Measurements from ENCODE around the gene RBMS3.

Gene RBMS3

GRCh38 chr3:29922992-29923746 is 642.3 kb downstream of the RBMS3 start:
- no peak for DNase-seq

DNA sequence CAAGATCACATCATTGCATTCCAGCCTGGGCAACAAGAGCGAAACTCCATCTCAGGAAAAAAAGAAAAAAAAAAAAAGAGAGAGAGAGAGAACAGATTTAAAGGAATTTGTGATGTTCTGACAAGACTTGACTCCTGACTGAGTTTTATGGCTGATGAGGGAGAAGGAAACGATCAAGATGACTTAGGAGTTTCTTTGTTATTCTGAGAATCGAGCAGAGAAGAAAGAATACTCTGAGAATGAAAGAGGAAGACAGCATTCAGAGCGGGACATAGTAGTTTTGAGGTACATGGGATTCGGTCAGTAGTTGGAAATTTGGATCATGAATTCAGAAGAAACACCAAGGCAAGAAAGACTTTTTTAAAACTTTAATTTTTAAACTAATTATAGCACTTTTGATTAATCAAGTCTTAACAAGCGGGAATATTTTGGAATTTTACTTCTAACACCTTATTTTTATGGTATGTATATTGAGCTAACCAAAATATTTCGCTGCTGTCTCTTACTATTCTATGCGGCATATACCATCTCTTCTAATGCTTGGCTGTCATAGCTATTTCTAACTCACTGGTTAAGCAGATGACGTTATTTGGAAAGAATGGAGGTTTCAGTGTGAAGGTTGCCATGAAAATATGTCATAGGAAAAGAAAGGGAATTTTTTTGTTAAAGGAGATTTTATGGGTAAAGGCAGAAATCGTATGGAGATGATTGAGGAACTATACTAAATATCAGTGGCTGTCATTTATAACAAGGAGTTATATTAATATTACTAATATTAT is 644.1 kb downstream of the RBMS3 start:
- DNase-seq = no peak

GRCh38 chr3:29926378-29926777 is 645.5 kb downstream of the RBMS3 start:
- no peak for DNase-seq

DNA sequence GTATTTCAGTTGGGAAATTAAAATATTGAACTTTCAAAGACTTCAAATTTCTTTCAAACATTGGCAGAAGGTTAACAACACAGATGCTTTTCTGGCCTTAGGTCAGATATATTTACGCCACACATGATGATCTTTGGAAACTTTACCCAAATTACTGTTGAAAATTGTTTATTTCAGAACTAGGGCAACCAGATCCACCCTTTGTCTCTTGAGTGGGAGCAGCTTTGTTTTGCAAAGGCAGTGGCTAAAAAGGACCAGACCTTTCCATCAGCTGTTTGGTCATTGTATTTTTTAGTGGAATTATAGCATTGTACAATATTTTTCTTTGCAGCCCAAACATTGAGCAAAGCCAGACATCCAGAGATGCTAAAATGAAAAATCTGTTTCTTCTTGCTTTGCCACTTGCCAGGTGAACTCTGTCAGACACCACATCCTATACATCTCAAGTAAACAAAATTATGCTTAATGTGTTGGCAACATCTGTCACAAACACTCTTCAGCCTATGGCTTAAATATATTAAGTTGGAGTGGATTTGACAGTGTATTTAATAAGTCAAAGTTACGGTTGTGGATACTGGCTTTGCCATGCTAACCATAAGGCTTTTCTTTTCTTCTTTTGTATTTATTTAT is 651.9 kb downstream of the RBMS3 start:
- no peak for DNase-seq

- no peak for DNase-seq
These were observed 653.1 kb downstream of the RBMS3 start for GRCh38 chr3:29933802-29934490.

DNA sequence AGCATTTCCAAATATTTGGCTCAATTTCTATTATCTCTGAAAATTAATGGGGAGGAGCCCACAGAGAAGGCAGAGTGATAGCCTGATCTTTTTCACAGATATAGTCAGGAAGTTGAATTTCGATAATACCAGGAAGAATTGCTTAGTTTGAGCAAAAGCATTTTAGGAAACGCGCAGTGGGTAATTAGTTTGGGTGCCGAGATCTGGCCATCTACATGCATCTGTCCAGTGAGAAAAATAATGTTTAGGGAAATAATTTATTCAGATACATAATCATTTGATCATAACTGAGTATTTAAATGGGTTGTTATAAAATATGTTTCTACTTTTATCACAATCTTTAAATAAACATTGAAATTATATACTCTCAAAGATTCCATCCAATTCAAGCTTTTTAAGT is 653.9 kb downstream of the RBMS3 start:
- DNase-seq = no peak

- DNase-seq = no peak
These were observed 655.2 kb downstream of the RBMS3 start for GRCh38 chr3:29936054-29936453.

- DNase-seq = no peak
These were observed 655.9 kb downstream of the RBMS3 start for GRCh38 chr3:29936766-29937165.

DNA sequence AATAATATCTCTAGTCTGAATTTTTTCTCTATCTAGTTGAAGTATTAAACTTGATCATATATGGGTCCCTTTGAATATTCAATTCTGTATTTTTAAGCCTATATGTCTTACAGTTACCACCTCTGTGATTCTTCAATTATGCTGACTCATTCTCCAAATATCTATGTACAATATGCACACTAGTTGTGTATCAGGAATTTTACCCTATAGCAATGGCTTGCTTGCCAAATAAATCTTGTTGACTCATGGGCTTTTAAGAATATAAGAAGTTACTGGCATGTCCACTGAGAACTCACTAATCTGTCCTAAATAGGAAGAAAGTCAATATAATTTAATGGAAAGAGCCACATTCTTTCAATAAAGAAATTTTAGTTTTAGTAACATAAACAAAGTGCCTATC is 656.3 kb downstream of the RBMS3 start:
- DNase-seq = no peak

DNA sequence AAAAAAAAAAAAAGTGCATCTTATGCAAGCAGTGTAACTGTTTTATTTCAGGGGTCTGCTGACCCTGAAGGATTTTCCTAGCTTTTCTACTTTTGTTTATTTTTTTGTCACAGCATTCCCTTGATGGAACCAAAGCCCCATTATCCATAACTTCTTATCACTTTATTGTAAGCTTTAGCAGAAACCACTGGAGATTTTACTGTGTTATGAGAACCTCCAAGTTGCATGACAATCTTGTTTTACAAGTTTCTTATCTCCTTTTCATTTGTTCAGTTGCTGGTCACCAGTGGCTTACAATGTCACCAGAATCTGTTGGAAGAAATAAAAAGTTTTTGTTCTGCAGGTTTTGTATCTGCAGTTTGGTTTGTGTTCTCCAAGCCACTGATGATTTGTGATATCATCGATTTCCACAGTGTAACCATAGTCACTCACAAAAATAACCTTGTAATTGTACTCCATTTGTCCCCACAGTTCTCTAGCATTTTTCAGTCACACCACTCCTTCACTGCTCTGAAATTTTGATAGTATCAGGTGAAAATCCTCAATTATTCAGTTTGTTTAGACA is 660.0 kb downstream of the RBMS3 start:
- no peak for DNase-seq

DNA sequence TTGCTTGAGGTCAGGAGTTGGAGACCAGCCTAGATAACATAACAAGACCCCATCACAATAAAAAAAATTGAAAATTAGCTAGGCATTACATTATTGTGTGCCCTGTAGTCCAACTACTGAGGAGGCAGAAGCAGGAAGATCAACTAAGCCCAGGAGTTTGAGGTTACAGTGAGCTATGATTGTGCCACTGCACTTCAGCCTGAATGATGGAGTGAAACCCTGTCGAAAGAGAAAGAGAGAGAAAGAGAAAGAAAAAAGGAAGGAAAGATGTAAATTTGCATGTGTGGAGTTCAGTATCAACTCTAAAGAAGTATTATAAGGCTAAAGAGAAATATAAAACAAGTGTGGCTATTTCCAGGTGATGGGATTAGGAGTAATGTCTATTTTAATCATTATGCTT is 661.4 kb downstream of the RBMS3 start:
- DNase-seq = no peak

- no peak for DNase-seq
These were observed 668.3 kb downstream of the RBMS3 start for GRCh38 chr3:29949131-29949530.

GRCh38 chr3:29949940-29950616 is 669.2 kb downstream of the RBMS3 start:
- no peak for DNase-seq

DNA sequence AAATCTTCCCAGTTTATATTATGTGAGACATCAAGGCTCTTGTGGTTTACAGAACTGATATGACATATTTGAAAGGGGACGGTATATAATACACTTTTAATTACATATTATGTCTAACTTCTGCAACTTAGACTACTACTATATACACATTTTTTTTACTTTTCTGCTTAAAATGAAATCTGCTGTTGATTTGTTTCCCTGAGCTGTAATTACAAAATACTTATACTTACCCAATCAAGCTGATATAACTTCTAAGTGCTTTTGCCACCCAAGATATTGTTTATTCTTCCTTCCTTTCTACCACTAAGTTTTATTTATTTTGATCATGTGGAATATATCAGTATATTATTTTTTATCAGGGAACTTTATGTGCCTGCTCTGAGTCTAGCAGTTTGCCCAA is 671.6 kb downstream of the RBMS3 start:
- no peak for DNase-seq

DNA sequence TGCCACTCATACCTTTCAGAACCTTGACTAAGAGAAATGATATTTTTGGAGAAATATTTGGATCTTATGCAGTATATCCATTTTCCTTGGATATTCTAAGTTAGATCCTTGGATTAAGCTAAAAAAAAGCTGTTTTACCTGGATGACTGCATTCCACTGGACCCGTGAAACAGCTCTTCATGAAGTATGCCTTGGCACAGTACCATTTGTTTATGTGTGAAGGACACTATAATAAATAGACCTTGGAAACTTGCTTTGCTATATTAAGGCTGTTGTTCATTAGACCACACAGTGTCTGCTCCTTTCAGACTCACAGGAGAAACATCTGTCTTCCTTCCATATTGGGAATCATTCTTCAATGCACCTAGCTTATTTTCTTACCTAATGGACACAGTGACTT is 674.5 kb downstream of the RBMS3 start:
- no peak for DNase-seq

DNA sequence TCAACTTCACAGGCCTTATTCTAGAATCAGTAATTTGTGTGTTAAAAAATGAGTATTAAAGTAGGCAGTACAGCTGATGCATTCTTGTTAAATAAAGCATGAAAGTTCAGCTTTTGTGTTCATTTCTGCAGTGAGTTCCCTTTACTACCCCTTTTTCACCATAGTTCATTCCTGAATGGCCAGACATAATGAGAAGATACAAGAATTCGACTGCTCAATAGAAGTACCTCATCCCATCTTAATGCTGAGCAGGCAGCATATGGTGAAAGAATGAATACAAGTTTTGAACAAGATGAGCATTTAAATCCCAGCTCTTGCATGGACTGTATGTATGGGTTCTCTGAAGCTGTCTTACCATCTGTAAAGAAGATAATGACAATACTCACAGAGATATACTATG is 677.9 kb downstream of the RBMS3 start:
- no peak for DNase-seq

DNA sequence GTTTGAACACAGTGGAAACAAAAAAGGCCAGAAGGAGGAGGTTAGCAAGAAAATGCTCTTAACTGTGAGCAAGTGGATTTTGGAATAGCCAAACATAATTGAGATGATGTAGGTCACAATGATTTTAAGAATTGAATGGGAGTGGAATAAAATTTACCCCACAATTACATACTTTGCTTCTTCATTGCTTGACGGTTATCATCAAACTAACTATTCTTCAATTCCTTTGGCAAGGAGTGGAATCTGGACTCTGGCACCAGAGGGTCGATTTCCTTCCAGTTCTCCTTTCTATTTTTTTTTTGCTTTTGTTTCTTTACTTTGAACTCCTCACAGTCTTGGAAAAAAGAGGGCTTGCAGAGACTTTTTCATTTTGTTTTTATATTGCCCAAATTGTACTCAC is 691.0 kb downstream of the RBMS3 start:
- no peak for DNase-seq

DNA sequence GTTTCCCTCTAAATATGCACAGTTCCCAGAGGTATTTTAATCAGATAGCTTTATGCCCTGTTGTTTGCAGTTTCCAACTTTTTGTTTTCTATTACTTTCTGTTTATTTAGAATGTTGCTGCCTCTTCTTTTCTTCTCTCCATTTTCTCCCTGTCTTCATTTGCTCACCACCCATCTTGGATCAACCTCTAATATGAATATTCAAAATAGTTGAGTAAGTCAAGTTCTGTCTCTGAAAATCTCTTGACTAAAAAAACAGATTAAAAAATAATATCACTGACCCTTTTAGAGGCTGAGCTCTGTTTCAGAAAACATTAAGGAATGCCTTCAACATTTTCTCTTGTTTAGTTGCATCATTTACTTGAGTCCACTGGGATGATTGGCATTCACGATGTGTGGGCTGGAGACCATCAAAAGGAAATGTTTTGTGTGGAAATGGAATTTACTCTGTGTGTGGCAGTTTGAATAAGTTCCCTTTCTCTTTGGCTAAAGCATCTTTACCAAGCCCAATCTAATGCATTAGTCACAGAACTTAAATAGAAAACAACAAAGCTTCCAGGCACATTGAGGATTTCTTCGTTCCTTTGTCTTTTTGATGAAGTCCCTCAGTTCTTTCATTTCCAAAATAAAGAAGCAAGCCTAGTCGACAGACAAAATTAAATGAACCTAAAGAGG is 691.6 kb downstream of the RBMS3 start:
- no peak for DNase-seq

GRCh38 chr3:29973763-29974162 is 692.9 kb downstream of the RBMS3 start:
- DNase-seq = no peak

GRCh38 chr3:29976871-29977270 is 696.0 kb downstream of the RBMS3 start:
- DNase-seq = no peak

- DNase-seq = no peak
These were observed 696.5 kb downstream of the RBMS3 start for GRCh38 chr3:29977360-29977759.

- DNase-seq = no peak
These were observed 697.2 kb downstream of the RBMS3 start for GRCh38 chr3:29978036-29978435.

Data from CD4-positive, alpha-beta T cell treated with Interferon gamma for 1 hour (primary cell).